ENCODE results near the gene SNRPN.

DNA sequence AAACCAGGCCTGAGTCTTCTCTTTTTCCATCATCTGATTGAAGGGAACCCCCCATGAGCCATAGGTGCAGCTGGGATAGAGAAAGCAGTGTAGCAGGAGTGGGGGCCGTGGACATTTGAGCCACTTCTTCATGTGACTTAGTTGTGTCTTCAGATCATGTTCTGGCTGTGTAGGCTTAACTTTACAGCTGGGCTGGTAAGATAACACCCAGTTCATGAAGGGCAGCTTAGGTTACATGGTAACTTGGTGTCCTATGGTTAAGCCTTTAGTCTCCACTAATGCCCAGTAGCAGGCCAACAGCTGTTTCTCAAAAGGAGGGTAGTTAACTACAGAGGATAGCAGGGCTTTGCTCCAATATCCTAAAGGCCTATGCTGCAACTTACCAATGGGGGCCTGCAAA lies 11.4 kb upstream of the SNRPN start:
- TF ChIP-seq POLR2A (IDR thresholded peaks at IDR 0.05; ENCODE audit: low read depth) (no peak), POLR2AphosphoS5 (IDR thresholded peaks at IDR 0.05) (no peak)
- TF ChIP-seq, protein P1, sequence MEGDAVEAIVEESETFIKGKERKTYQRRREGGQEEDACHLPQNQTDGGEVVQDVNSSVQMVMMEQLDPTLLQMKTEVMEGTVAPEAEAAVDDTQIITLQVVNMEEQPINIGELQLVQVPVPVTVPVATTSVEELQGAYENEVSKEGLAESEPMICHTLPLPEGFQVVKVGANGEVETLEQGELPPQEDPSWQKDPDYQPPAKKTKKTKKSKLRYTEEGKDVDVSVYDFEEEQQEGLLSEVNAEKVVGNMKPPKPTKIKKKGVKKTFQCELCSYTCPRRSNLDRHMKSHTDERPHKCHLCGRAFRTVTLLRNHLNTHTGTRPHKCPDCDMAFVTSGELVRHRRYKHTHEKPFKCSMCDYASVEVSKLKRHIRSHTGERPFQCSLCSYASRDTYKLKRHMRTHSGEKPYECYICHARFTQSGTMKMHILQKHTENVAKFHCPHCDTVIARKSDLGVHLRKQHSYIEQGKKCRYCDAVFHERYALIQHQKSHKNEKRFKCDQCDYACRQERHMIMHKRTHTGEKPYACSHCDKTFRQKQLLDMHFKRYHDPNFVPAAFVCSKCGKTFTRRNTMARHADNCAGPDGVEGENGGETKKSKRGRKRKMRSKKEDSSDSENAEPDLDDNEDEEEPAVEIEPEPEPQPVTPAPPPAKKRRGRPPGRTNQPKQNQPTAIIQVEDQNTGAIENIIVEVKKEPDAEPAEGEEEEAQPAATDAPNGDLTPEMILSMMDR (IDR thresholded peaks at IDR 0.05) = no peak
